ENCODE measurements around the gene DACT2.

DNA sequence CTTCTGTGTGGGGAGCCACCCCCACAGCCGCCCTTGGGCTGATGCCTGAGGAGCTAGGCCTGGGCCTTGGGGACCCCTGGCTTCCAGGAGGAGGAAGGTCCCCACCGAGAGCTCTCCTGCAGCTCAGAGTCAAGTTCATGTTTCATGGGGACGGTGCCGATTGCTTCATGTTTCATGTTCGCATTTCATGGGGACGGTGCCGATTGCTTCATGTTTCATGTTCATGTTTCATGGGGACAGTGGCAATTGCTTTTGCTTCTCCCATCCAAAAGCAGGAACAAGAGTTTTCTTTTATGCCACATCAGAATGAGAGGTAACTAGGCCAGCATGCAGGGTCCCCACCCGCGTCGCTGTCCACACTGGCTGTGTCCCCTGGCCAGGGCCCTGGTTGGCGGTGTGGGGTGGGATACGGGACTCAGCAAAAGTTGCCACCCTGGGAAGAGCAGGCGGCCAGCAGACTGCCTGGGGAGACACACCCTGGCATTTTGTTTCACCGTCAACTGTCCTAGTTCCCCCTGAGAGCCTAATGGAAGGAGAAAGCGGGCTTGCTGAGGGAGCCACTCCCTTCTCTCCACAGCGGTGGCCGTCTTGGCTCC lies 46.0 kb downstream of the DACT2 start:
- TF ChIP-seq POLR2A (IDR thresholded peaks at IDR 0.05) = no peak
- TF ChIP-seq, protein P1, sequence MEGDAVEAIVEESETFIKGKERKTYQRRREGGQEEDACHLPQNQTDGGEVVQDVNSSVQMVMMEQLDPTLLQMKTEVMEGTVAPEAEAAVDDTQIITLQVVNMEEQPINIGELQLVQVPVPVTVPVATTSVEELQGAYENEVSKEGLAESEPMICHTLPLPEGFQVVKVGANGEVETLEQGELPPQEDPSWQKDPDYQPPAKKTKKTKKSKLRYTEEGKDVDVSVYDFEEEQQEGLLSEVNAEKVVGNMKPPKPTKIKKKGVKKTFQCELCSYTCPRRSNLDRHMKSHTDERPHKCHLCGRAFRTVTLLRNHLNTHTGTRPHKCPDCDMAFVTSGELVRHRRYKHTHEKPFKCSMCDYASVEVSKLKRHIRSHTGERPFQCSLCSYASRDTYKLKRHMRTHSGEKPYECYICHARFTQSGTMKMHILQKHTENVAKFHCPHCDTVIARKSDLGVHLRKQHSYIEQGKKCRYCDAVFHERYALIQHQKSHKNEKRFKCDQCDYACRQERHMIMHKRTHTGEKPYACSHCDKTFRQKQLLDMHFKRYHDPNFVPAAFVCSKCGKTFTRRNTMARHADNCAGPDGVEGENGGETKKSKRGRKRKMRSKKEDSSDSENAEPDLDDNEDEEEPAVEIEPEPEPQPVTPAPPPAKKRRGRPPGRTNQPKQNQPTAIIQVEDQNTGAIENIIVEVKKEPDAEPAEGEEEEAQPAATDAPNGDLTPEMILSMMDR (IDR thresholded peaks at IDR 0.05) = no peak
- TF ChIP-seq POLR2AphosphoS5 (IDR thresholded peaks at IDR 0.05) = no peak
- TF ChIP-seq EP300 (IDR thresholded peaks at IDR 0.05) = no peak

Measured in suprapubic skin (tissue), 4 donors.